NCI-H526 (cell line): ENCODE results near the gene RHO.
"Not testable (repeated sequence)": the region's sequence is repeated elsewhere in the genome, so short reads cannot be mapped to it uniquely, and the experiment has no call there.

ENCODE experiments used
- DNase-seq, 2 experiments: peaks; one replicate each; lab custom pipeline; 2025; lab: John Stamatoyannopoulos, UW

Gene RHO

DNA sequence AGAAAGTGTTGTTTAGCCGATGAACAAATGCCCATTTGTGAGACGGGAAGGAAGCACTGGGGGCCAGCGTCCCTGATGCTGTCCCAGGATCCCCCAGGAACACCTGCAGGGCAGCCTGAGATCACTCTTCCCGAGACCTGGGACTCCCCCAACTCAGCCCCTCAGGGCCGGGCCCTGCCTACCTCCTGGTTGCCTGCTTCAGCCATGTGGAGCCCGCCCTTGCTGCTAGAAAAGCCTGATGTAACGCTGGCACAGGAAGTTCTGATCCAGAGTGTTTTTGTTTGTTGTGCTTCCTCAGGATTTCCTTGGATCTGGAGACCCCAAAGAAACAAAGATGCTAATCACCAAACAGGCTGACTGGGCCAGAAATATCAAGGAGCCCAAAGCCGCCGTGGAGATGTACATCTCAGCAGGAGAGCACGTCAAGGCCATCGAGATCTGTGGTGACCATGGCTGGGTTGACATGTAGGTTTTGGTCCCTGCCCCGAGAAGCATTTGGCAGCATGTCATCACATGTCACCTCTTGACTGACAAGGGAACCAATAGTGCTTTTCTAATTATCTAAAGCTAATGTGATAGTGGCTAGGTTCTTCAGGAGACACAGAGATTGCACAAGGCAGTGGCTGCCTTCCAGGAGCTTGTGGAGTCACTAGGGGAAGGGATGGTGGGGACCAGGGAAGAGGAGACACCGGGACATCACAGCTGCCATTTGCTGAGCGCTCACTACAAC, 28.7 kb upstream of the RHO start:
- not testable (repeated sequence) for DNase-seq

DNA sequence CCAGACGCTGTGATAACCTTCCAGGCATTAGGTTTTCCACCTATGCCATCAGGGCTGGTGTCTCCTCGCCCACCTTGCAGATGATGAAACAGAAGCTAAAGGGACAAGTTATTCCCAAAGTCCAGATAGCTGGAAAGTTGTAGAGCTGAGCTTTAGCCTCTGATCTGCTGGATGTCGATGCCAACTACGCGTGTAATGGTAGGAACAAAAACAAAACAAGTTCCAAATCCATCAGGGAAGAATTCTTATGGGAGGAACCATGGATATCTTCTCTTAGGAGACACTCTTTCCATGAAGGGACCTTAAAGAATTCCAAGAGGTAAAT, 28.1 kb upstream of the RHO start:
- DNase-seq = no peak

DNA sequence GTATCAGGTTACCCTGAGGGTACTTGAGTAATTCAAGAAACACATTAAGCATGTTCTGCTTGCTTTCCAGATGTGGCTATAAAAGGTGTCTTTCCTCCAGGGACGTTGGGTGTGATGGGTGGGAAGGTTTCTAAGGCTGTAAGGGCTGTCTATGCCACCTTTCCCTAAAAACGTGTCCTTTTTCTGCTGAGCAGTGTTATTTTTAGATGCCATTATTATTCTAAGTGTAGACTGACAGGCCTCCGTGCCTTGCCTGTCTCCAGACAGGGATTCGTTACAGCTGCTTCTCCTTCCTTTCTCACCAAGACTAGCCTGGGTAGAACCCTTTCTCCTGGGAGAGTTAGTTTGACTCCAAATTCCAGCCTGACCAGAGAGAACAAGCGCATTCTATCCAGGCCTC, 26.8 kb upstream of the RHO start:
- no peak for DNase-seq

DNA sequence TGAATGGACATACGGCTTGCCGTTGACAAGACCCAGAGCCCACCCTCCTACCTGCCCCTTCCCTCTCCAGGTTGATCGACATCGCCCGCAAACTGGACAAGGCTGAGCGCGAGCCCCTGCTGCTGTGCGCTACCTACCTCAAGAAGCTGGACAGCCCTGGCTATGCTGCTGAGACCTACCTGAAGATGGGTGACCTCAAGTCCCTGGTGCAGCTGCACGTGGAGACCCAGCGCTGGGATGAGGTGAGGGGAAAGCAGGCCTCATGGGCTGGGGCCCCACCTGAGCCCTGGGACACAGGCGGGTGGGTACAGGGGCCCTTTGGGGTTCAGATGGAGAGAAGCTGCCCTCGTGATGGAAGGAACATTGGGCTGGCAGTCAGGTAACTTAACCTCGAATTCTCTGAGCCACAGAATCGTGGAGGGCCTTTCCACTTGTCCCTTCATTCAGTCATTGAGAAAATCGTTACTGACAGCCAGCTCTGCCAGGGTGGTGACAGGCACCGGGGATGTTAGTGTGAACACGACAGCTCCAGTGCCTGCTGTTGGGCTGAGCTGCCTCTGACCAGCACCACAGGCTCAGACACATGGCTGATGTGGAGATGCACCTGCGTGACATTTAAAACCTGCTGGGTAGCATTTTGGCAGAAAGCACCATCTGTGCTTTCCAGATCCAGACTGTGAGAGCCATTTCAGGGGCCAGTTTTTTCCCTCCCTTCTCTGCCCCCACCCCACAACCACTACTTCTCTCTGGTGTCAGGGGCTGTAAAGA, 25.6 kb upstream of the RHO start:
- no peak for DNase-seq

- DNase-seq = no peak
These were observed 24.8 kb upstream of the RHO start for GRCh38 chr3:129503471-129504291.

DNA sequence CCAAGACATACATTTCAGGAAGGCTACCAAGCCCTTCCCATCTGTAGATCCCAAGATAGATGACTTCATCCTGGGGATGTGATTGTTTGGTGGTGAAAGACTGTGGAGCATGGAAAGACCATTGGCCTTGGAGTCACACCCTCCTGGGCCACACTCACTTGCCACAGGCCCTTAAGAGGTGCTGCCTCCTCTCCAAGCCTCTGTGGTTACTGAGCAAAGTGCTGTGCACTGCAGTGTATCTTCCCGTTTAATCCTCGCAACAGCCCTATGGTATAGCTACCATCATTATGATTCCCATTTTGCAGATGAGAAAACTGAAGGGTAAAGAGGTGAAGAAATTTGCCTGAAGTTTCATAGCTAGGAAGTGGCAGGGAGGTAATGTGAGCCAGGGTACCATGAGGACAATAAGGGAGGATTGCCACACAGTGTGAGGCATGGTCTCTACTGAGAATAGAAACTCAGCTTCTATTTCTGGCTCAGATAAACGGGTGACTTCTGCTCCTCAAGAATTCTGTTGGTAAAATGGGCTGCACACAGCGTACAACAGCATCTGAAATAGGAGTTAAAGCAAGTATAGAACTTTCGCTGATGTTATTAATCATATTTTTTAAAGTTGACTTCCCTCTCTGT, 23.9 kb upstream of the RHO start:
- DNase-seq = no peak

DNA sequence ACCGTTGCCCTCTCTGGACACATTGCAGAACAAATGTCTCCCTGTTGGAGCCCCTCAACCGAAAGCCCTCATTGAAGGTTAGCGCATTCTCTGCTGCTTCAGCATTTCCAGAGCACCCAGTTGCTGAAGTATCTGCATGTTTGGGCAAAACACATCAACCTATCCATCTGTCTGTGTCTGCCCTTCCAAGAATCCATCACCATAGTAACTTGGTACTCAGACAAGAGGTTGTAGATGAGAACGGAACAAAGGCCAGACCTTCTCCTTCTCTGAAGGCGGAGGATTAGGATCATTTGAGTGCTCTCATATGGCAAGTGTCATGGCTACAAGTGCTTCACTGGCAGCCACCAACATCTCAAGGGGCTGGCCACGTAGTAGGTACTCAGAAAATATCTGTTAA, 23.1 kb upstream of the RHO start:
- DNase-seq = no peak

GRCh38 chr3:129506231-129506742, 22.2 kb upstream of the RHO start:
- no peak for DNase-seq

DNA sequence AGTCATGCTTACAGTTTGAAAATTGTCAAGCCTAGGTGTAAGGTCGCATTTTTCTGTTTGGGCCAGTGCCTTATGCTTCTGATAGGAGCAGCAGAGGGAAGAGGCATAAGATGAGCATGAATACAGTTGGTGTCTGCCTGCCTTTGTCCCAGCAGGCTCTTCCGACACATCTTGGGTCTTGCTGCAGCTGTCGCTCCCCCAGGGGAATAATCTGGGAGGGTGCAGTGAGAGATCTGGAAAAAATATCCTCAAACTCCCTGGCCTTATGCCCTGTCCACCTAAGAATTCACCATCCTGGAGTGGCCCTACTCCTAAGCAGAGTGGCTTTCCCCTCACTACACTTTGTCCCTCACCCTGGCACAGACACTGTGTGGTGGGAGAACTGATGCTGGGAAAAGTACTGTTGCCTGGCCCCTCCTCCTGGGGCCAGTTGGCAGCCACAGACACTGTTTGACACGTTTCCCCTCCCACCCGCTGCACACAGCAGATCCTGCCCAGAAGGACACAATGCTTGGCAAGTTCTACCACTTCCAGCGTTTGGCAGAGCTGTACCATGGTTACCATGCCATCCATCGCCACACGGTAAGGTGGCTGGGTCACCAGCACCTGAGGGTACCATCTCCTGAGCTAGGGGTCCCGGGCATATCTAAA, 21.1 kb upstream of the RHO start:
- DNase-seq = no peak

DNA sequence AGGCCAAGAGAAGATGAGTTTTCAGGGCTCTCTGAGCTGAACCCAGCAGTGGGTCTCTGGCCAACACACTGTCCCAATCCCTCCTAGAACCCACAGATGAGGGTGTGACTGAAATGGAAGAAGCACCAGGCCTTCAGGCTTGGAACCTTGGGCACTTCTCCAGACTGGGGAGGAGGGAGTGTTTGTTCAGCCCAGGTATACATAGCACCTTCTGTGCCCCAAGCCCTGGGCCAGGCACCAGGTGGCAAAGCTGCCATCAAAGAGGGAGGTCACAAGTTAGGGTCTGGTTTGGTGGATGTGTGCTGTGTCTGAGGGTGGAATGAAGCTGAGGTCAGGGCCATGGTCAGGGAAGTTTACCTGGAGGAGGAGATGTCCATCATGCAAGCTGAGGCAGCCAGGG, 15.8 kb upstream of the RHO start:
- no peak for DNase-seq

DNA sequence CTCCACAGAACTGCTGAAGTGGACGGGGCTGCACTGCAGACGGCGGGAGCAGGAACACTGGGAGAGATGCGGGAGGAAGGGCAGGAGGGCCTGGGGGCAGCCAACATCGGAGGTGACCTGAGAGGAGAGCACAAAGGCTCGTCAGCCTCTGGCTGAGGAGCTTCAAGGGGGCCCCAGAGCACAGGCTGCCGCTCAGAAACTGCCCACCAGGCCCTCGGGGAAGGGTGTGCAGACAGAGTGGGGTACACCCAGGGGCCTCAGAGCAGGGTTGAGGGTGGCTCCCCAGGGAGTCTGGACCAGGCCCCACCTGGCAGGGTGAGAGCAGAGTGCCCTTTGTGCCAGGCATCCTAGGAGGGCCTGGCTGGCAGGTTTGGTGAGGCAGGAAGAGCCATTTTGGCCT, 14.7 kb upstream of the RHO start:
- no peak for DNase-seq

DNA sequence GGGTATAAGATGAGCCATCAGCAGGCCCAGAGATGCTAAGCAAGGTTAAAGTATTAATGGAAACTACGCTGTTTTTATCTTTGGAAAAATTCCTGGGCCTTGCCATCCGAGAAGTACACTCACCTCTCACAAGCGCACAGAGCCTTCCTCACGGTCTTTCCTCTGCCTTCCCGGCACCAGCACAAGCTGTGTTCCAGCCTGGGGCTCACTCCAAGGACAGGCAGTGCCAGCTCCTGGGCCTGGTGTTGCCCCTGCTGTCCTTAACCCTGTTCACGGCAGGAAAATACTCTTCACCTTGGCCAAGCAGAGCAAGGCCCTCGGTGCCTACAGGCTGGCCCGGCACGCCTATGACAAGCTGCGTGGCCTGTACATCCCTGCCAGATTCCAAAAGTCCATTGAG, 14.3 kb upstream of the RHO start:
- DNase-seq = no peak

DNA sequence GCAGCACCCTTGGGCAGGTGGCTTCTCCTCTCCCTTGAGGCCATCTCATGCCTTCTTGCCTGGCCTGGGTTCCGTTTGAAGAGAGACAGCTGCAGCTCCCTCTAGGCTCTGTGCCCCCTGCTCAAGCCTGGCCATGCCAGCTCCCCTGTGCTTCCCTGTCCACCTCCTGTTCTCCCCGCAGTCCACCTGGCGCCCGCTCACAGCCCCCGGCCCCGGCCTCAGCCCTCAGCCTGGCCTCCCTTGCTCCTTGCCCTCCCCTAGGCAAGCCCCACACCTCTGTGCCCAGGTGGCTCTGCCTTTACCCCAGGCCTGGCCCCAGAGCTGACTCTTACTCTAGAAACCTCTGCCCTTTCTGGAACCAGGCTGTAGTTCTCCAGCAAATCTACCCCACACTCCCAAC, 13.9 kb upstream of the RHO start:
- DNase-seq = no peak

DNA sequence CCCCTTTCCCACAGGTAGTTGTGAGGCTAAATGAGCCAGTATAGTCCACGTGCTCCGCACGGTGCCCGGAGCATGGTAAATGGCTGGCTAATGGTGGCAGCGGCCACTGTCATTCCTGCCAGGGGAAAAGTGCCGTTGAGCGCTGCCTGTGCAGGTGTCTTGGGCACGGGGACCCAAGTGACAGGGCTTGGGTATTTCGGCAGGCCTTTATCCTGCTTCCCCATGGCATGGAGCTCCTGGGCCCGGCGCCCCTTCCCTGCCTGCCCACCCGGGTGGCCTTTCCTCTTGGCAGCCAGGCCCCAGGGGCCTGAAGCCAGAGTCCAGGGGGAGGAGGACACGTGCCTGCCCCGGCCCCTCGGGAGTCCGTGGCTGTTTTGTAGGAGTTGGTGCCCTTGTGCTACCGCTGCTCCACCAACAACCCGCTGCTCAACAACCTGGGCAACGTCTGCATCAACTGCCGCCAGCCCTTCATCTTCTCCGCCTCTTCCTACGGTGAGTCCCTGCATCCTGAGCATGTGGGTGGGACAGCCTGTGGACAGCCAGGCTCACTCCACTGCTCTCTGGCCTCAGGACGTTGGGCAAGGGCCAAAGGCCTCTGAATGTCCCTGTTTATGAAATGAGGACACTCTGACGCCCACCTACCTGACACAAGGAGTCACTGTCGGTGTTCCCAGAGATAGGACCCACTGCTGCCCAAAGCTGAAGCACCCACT, 13.2 kb upstream of the RHO start:
- DNase-seq = not testable (repeated sequence)

- not testable (repeated sequence) for DNase-seq
These were observed 12.5 kb upstream of the RHO start for GRCh38 chr3:129515821-129516432.

- DNase-seq = no peak
These were observed 10.9 kb upstream of the RHO start for GRCh38 chr3:129517516-129517915.

GRCh38 chr3:129518038-129518561, 10.3 kb upstream of the RHO start:
- no peak for DNase-seq

- no peak for DNase-seq
These were observed 9.9 kb upstream of the RHO start for GRCh38 chr3:129518581-129518980.

DNA sequence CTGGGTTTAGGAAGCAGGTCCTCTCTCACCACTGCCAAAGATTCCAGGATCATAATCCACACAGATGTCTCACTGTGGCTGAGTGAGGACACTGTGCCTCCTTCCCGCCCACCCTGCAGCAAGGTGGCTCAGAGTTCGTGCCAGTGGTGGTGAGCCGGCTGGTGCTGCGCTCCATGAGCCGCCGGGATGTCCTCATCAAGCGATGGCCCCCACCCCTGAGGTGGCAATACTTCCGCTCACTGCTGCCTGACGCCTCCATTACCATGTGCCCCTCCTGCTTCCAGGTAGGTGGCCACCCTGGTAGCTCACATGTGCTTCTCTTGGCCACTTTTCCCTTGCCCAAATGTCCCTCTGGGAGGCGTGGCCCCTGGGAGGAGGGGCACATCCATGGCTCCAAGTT, 9.0 kb upstream of the RHO start:
- no peak for DNase-seq
